GM12878 (cell line): Measurements from ENCODE around the gene DKKL1. TPM values are rescaled to one million over a fixed set of nuclear protein-coding genes. Genes with fewer than 3 reads are reported as not detected.

Source experiments
- ASH2L ChIP-seq: fragments of 300-600, 200-600 bp; sonication (generic); IDR thresholded peaks from 2 replicates; pipeline ENCODE4 v1.6.1; 2017; ENCODE audit warnings: low read depth, mild to moderate bottlenecking, borderline replicate concordance
- BCL11A ChIP-seq: IDR thresholded peaks from 2 replicates; pipeline ENCODE4 v1.6.1; 2011; ENCODE audit warnings: low read depth, low read length
- CREM ChIP-seq: IDR thresholded peaks from 2 replicates; pipeline ENCODE4 v1.6.1; 2014; ENCODE audit warnings: antibody characterized with exemption, low read depth
- EED ChIP-seq: sonication (generic); IDR thresholded peaks from 2 replicates; pipeline ENCODE4 v1.6.1; 2016; ENCODE audit warnings: antibody characterized with exemption, low read depth
- FOS ChIP-seq: IDR thresholded peaks from 3 replicates; pipeline ENCODE4 v1.6.1; 2011; ENCODE audit warnings: borderline replicate concordance; ENCODE audit not compliant: insufficient read length; ENCODE audit errors: extremely low read depth
- GABPA ChIP-seq: IDR thresholded peaks from 2 replicates; pipeline ENCODE4 v1.6.1; 2014; ENCODE audit warnings: antibody characterized with exemption, low read depth, mild to moderate bottlenecking, inconsistent platforms
- MEF2B ChIP-seq: fragments of 450-650 bp; IDR thresholded peaks from 2 replicates; pipeline ENCODE4 v1.6.1; 2018; ENCODE audit warnings: mild to moderate bottlenecking, moderate library complexity; ENCODE audit not compliant: partially characterized antibody, poor library complexity, severe bottlenecking
- MYC ChIP-seq: IDR thresholded peaks from 2 replicates; pipeline ENCODE4 v1.6.1; 2011; ENCODE audit warnings: mild to moderate bottlenecking, low read length, moderate library complexity, inconsistent platforms; ENCODE audit not compliant: insufficient read depth, insufficient replicate concordance, insufficient read length, severe bottlenecking
- NFYA ChIP-seq: IDR thresholded peaks from 2 replicates; pipeline ENCODE4 v1.6.1; 2011; ENCODE audit warnings: low read depth, mild to moderate bottlenecking, low read length, improper control_type of control experiment, borderline replicate concordance
- NRF1 ChIP-seq: conservative IDR thresholded peaks from 2 replicates; pipeline ENCODE4 v1.6.1; 2011; ENCODE audit warnings: mild to moderate bottlenecking, low read depth, low read length, improper control_type of control experiment
- SIX5 ChIP-seq: IDR thresholded peaks from 2 replicates; pipeline ENCODE4 v1.6.1; 2011; ENCODE audit warnings: mild to moderate bottlenecking, low read depth, low read length, moderate library complexity; ENCODE audit not compliant: severe bottlenecking
- SPI1 ChIP-seq: IDR thresholded peaks from 2 replicates; pipeline ENCODE4 v1.6.1; 2011; ENCODE audit warnings: low read depth, mild to moderate bottlenecking, low read length, moderate library complexity, borderline replicate concordance; ENCODE audit not compliant: insufficient read depth
- STAT3 ChIP-seq: IDR thresholded peaks from 2 replicates; pipeline ENCODE4 v1.6.1; 2011; ENCODE audit warnings: low read depth, low read length, improper control_type of control experiment
- SUPT20H ChIP-seq: IDR thresholded peaks from 2 replicates; pipeline ENCODE4 v1.6.1; 2011; ENCODE audit warnings: low read depth, mild to moderate bottlenecking, low read length, moderate library complexity, borderline replicate concordance; ENCODE audit not compliant: control insufficient read depth
- TBL1XR1 ChIP-seq: IDR thresholded peaks from 2 replicates; pipeline ENCODE4 v1.6.1; 2012; ENCODE audit warnings: low read depth, low read length, improper control_type of control experiment
- TCF12 ChIP-seq: IDR thresholded peaks from 2 replicates; pipeline ENCODE4 v1.6.1; 2011; ENCODE audit warnings: low read depth, mild to moderate bottlenecking, low read length
- TCF3 ChIP-seq: IDR thresholded peaks from 2 replicates; pipeline ENCODE4 v1.6.1; 2012; ENCODE audit warnings: low read depth, mild to moderate bottlenecking, low read length, borderline replicate concordance; ENCODE audit not compliant: insufficient read depth
- YY1 ChIP-seq: IDR thresholded peaks from 2 replicates; pipeline ENCODE4 v1.6.1; 2011; ENCODE audit warnings: low read depth, mild to moderate bottlenecking, low read length
- ZNF207 ChIP-seq: fragments of 450-650 bp; IDR thresholded peaks from 2 replicates; pipeline ENCODE4 v1.6.1; 2014; ENCODE audit warnings: antibody characterized with exemption, mild to moderate bottlenecking, borderline replicate concordance
- ZNF217 ChIP-seq: fragments of 450-650 bp; IDR thresholded peaks from 2 replicates; pipeline ENCODE4 v1.6.1; 2017; ENCODE audit warnings: antibody characterized with exemption, mild to moderate bottlenecking
- ZZZ3 ChIP-seq: IDR thresholded peaks from 2 replicates; pipeline ENCODE4 v1.6.1; 2011; ENCODE audit warnings: low read depth; ENCODE audit not compliant: control insufficient read depth, insufficient read length
- polyA plus RNA-seq, 11 experiments: library from polyadenylated mRNA; depleted of rRNA in 4 of 11; unstranded in 6 of 11; stranded (reverse) in 5 of 11; fragments of >200 nt; fragmentation: Nextera tagmentation in 4 of 11; fragmentation: Illumina TruSeq in 1 of 11; extraction: Ambion mirVana in 4 of 11; extraction: Trizol in 1 of 11; gene quantifications; 1 replicate in 1 of 11; 2 replicates in 10 of 11; pipeline versions ENCODE4 v1.2.1 to v1.2.3, GENCODE V29; 2011 to 2016; ENCODE audit warnings: inconsistent platforms in 2 of 11, missing spikeins in 2 of 11, low read depth in 1 of 11
- total RNA-seq, 4 experiments: library from RNA; depleted of rRNA in 3 of 4; stranded (reverse); fragments of >200 nt in 3 of 4; fragmentation: Illumina TruSeq in 1 of 4; extraction: Trizol in 1 of 4; gene quantifications; 2 replicates each; pipeline versions ENCODE4 v1.2.1 to v1.2.3, GENCODE V29; 2013 to 2021
- TF ChIP-seq, protein P1 (sequence below): fragments of 450-650 bp; IDR thresholded peaks from 2 replicates; pipeline ENCODE4 v1.6.1; 2017; ENCODE audit warnings: mild to moderate bottlenecking, moderate library complexity
- TF ChIP-seq, protein P2 (sequence below): fragments of 450-650 bp; conservative IDR thresholded peaks from 2 replicates; pipeline ENCODE4 v1.6.1; 2017; ENCODE audit warnings: mild to moderate bottlenecking, moderate library complexity
- TF ChIP-seq, protein P3 (sequence below): fragments of 450-650 bp; IDR thresholded peaks from 2 replicates; pipeline ENCODE4 v1.6.1; 2016; ENCODE audit warnings: mild to moderate bottlenecking

Gene DKKL1
- total and polyA plus RNA-seq, 10 of the 15 experiments (the other 5 are each of a cell fraction or from before 2014, with no cell fraction given), result not detected

DNA sequence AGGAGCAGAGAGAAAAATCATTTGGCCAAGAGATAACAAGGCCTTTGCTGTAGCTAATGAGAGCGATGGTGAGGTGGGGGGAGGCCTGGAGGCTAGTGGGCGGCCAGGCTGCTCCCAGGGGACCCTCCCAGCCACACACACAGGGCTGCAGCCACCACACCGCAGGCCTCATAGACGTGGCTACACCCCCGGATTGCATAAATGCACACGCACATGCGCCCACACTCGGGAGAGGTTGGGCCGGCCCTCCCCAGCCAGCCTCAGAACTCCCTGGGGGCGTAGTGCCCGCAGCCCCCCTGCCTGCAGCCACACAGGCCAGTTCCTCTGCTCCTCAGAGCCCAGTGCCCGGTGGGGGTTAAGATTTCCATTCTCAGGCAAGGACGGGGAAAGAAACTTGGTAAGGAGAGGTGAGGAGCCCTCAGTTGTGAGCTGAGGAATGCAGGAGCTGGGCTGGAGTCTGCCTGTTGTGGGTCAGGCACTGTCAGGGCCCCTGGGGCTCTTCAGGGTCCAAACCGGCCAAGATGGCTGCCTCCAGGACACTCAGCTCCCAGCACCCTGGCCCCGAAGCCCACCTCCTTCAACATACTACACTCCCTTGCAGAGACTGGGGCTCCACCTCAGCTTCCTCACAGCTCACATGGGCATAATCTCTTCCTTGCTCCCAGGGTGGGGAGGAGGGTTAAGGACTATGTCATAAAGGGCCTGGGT, 51.6 kb downstream of the DKKL1 start (continued):
- TF ChIP-seq, protein P1, sequence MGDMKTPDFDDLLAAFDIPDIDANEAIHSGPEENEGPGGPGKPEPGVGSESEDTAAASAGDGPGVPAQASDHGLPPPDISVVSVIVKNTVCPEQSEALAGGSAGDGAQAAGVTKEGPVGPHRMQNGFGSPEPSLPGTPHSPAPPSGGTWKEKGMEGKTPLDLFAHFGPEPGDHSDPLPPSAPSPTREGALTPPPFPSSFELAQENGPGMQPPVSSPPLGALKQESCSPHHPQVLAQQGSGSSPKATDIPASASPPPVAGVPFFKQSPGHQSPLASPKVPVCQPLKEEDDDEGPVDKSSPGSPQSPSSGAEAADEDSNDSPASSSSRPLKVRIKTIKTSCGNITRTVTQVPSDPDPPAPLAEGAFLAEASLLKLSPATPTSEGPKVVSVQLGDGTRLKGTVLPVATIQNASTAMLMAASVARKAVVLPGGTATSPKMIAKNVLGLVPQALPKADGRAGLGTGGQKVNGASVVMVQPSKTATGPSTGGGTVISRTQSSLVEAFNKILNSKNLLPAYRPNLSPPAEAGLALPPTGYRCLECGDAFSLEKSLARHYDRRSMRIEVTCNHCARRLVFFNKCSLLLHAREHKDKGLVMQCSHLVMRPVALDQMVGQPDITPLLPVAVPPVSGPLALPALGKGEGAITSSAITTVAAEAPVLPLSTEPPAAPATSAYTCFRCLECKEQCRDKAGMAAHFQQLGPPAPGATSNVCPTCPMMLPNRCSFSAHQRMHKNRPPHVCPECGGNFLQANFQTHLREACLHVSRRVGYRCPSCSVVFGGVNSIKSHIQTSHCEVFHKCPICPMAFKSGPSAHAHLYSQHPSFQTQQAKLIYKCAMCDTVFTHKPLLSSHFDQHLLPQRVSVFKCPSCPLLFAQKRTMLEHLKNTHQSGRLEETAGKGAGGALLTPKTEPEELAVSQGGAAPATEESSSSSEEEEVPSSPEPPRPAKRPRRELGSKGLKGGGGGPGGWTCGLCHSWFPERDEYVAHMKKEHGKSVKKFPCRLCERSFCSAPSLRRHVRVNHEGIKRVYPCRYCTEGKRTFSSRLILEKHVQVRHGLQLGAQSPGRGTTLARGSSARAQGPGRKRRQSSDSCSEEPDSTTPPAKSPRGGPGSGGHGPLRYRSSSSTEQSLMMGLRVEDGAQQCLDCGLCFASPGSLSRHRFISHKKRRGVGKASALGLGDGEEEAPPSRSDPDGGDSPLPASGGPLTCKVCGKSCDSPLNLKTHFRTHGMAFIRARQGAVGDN, result peak; percentile 56; the same call in 1 of the 2 replicates
- TF ChIP-seq ASH2L (no peak), BCL11A (peak; percentile 97), GABPA (no peak), SUPT20H (no peak), TCF3 (peak; percentile 82), TBL1XR1 (peak; percentile 74), SPI1 (peak; percentile 51; the same call in 1 of the 2 replicates), MYC (no peak), CREM (peak; percentile 92), YY1 (peak; percentile 54; the same call in 1 of the 2 replicates), ZNF207 (no peak), STAT3 (no peak), MEF2B (peak; percentile 99), TCF12 (peak; percentile 83; the same call in 1 of the 2 replicates), ZNF217 (no peak), ZZZ3 (no peak), NFYA (no peak), FOS (no peak), NRF1 (no peak), SIX5 (no peak), EED (peak; percentile 79)
- TF ChIP-seq, protein P2, sequence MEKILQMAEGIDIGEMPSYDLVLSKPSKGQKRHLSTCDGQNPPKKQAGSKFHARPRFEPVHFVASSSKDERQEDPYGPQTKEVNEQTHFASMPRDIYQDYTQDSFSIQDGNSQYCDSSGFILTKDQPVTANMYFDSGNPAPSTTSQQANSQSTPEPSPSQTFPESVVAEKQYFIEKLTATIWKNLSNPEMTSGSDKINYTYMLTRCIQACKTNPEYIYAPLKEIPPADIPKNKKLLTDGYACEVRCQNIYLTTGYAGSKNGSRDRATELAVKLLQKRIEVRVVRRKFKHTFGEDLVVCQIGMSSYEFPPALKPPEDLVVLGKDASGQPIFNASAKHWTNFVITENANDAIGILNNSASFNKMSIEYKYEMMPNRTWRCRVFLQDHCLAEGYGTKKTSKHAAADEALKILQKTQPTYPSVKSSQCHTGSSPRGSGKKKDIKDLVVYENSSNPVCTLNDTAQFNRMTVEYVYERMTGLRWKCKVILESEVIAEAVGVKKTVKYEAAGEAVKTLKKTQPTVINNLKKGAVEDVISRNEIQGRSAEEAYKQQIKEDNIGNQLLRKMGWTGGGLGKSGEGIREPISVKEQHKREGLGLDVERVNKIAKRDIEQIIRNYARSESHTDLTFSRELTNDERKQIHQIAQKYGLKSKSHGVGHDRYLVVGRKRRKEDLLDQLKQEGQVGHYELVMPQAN, result no peak
- TF ChIP-seq, protein P3, sequence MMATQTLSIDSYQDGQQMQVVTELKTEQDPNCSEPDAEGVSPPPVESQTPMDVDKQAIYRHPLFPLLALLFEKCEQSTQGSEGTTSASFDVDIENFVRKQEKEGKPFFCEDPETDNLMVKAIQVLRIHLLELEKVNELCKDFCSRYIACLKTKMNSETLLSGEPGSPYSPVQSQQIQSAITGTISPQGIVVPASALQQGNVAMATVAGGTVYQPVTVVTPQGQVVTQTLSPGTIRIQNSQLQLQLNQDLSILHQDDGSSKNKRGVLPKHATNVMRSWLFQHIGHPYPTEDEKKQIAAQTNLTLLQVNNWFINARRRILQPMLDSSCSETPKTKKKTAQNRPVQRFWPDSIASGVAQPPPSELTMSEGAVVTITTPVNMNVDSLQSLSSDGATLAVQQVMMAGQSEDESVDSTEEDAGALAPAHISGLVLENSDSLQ, result no peak; the same call in 1 of the 2 replicates
